Fibroblast of gingiva (primary cell): ENCODE results near the gene NLRP6.
"Not testable (repeated sequence)": the region's sequence is repeated elsewhere in the genome, so short reads cannot be mapped to it uniquely, and the experiment has no call there.

Experiments used
- DNase-seq: peaks from one replicate; pipeline ENCODE4 v3.0.0-alpha.2; 2011; ENCODE audit warnings: low read depth

The NLRP6 gene

DNA sequence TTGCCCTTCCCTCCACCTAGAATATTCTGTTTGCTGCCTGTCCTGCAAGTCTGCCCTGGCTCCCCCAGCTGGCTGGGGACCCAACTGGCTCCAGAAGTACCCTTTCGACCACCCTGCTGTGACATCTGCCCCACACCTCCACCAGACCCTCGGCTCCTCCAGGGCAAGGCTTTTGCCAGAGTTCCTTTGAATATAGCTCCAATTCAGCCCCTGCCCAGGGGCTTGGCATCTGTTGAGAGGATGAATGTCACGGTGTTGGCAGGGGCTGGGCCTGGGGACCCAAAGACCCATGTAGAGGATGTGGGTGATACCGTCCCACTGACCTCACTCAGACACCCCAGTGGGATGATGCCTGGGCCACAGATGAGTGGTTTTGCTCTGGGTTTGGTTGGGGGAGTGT is 4.0 kb downstream of the NLRP6 start:
- DNase-seq: no peak

GRCh38 chr11:282630-283360 is 4.6 kb downstream of the NLRP6 start:
- no peak for DNase-seq

GRCh38 chr11:283405-284104 is 5.3 kb downstream of the NLRP6 start:
- no peak for DNase-seq

DNA sequence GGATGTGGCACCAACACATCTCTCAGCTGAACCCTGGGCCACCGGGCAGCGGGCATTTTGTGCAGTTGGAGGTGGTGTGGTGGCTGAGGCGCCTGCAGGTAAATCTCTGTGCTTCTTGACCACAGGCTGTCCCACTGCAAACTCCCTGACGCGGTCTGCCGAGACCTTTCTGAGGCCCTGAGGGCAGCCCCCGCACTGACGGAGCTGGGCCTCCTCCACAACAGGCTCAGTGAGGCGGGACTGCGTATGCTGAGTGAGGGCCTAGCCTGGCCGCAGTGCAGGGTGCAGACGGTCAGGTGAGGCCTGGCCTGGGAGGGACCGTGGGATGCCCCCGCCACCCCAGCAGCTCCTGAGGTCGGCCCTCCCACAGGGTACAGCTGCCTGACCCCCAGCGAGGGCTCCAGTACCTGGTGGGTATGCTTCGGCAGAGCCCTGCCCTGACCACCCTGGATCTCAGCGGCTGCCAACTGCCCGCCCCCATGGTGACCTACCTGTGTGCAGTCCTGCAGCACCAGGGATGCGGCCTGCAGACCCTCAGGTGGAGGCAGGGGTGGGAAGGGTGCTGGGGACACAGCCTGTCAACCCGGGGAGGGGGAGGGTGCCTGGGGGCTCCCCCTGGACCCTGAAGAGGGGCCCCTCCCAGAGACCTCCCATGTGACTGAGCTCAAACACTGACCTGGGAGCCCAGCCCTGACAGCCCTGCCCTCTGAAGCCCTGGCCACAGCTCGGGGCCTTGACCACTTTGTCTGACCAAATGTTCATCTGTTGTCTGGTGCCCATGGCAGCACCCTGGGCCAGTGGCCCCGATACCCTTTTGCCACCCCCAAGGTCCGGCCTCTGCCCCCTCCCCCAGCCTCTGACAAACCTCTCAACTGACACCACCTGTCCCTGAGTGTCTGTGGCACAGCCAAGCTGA is 6.2 kb downstream of the NLRP6 start:
- no peak for DNase-seq

DNA sequence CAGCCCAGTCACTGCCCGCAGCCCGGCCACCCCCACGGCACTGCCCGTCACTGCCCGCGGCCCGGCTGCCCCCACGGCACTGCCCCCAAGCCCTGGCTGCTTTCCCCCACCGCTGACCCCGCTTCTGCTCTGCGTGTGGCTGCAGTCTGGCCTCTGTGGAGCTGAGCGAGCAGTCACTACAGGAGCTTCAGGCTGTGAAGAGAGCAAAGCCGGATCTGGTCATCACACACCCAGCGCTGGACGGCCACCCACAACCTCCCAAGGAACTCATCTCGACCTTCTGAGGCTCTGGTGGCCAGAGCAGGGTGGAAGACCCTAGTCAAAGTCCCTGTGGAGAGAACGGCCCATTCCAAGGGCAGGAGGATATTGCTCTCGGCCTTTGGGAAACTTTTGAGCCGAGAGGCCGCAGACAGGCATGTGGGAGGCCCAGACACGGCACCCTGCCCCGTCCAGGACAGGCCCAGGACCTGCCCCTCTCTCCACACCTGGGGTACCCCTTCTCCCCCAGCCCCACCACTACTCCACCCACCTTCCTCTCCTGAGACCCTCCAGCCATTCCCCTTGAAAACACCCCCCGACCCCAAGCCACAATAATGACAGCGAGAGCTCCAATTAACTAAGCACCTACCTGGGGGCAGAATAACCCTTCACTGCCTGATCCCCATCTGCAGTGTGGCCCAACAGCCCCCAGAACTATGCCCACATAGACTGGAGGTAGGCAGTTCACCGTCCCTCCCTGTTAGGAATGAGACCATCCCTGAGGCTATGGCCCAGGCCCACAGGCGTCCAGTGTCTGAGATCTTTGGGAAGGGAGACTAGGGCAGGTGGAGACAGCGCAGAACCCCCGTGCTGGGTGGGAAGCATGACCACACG is 7.0 kb downstream of the NLRP6 start:
- DNase-seq: no peak

DNA sequence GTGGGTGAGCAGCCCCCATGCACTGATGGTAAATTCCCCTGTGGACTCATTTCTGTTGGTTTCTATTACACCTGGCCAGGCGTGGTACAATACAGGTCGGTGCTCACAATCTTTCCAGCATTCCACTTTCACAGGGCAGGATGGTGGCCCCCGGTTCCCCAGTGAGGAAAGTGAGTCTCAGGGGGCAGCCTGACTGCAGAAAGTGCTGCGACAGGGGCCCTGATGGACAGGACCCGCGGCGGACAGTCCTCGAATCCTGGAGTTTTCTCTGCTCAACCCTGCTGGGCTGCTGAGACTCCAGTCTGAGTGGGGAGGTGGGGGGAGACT is 7.7 kb downstream of the NLRP6 start:
- no peak for DNase-seq

DNA sequence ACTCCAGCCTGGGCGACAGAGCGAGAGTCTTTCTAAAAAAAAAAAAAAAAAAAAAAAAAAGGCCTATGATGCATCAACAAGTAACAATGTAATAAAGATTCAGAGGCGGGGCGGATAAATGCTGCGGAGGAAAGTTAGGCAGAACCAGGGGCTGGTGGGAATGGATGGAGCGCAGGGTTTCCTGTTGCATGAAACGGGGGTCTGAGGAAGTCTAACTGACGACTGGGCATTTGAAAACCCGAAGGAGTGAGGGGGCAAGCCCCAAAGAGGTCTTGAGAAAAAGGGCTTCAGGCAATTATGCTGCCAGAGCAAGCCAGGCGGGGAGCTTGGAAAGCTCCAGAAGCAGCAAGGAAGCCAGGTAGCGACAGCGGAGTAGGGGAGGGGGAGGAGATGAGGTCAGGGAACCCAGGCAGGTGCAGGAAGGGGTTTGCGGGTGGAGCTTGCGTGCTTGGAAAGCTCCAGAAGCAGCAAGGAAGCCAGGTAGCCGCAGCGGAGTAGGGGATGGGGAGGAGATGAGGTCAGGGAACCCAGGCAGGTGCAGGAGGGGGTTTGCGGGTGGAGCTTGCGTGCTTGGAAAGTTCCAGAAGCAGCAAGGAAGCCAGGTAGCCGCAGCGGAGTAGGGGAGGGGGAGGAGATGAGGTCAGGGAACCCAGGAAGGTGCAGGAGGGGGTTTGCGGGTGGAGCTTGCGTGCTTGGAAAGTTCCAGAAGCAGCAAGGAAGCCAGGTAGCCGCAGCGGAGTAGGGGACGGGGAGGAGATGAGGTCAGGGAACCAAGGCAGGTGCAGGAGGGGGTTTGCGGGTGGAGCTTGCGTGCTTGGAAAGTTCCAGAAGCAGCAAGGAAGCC is 9.0 kb downstream of the NLRP6 start:
- DNase-seq: not testable (repeated sequence)

DNA sequence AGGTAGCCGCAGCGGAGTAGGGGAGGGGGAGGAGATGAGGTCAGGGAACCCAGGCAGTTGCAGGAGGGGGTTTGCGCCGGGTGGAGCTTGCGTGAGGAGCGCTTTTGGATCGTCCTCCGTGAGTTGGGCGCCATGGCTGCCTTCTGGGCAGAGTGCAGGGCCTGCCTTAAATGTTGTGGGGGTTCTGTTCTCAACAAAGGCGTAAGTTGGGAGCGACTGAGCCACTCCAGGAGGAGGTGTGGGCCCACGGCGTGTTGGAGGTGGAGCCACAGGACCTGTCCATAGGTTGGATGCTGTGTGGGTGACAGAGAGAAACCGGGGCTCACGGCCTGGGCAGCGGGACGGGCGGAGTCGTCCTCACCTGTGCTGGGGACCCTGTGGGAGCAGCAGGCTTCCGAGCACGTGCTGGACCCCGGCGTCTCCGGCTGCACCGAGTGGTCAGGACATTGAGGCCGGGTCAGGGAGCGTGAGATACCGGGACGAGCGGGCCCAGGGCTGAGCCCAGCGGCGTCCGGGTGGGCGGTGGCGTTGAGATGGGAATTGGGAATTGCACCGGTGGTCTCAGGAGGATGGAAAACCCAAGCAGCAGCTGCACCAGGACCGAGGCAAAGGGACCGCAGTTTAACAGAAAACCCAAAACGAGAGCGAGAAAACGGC is 9.7 kb downstream of the NLRP6 start:
- no peak for DNase-seq

DNA sequence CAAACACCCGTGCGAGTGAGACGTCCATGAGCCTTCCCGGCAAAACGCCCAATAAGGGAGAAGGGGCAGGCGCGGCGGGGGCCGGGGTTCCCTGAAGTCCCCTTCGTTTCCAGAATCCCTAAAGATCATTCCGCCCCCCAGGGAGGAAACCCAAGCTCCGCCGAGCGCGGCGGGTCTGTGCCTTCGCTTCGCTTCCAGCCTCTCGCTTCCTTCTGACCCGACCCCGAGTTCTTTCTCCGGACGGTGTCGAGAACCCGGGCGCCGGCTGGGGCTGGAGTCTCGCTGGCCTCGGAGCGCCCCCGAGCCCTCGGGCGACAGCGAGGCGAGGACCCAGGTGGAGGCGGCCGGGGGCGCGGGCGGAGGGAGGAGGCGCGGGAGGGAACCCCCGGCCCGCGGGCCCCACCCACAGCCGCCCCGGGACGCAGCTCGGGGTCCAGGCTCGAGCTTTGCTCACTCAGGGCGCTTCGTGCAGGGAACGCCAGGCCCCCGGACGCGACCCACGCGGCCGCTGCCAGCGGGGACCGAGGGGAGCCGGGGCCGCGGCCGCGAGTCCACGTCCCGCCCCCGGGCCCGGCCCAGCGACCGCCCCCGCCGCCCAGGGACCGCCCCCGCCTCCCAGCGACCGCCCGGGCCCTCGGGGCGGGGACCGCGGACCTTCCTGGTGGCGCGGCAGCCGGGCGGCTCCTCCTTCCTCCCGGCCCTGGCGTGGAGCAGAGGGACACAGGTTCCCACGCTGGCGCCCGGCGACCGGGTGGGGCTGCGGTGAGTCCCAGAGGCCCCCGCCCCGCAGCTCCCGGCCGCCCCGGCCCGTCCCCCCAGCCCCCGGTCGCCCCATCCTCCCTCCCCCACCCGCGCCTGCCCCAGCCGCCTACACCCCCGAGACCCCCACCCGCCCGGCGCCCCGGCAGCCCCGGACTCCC is 10.5 kb downstream of the NLRP6 start, which contains the start of gene PGGHG:
TSS of gene PGGHG (plus strand) at position 649 of the 920 bp plus-strand sequence. CDS start 691 bp downstream, outside the sequence.
- peak; percentile 45 for DNase-seq

- DNase-seq: no peak
Measured at GRCh38 chr11:289398-289711, 11.1 kb downstream of the NLRP6 start.

- DNase-seq: no peak
Measured at GRCh38 chr11:289712-290620, 11.8 kb downstream of the NLRP6 start.

GRCh38 chr11:290621-291231 is 12.5 kb downstream of the NLRP6 start:
- no peak for DNase-seq

- DNase-seq: no peak
Measured at GRCh38 chr11:291281-292210, 13.3 kb downstream of the NLRP6 start.

DNA sequence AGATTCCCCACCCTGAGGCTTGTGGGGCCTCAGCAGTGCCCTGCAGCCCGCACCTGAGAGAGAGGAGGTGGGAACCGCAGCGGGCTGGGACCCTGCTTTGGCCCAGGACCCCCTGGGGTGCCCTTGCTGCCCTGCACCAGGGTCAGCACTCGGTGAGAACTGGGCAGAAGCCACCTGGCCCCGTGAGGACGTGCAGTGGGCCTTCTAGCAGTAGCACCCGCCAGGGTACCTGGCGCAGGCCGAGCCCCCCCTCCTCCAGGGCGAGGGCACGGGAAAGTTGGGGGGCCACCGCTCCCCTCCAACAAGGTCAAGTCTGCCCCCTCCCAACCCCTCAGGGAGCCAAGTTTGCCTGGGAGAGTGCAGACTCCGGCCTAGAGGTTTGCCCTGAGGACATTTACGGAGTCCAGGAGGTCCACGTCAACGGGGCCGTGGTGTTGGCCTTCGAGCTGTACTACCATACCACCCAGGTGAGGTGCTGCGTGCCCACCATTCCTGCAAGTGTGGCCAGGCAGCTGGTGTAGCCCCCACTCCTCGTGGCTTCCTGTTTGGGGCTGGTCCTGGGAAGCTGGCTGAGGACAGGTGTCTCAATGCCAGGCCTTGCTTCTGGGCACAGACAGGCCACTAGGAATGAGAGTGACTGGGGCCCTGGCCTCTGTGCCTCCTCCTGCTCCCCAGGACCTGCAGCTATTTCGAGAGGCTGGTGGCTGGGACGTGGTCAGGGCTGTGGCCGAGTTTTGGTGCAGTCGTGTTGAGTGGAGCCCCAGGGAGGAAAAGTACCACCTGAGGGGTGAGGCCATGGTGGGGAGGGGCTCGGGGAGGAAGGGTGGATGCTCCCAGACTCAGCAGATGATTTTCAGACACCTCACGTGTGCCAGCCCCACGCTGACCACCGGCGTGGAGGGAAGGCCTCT is 14.3 kb downstream of the NLRP6 start:
- no peak for DNase-seq

GRCh38 chr11:293271-293851 is 15.2 kb downstream of the NLRP6 start:
- DNase-seq: no peak
